ENCODE measurements around the gene OPCML. TPM values are rescaled to one million over a fixed set of nuclear protein-coding genes. Genes with fewer than 3 reads are reported as not detected.

OPCML gene
- total RNA-seq, 1 donor: under 0.01 TPM

- H3K4me3 ChIP-seq (ENCODE audit: low read length): no peak overlapping the region
- H3K4me1 ChIP-seq (ENCODE audit: insufficient read depth, low read length): no peaks in the 10 kb centered on the region
- no peaks in the 10 kb centered on the region for H3K9me3 ChIP-seq (ENCODE audit: low read depth, low read length)
- H3K27me3 ChIP-seq (ENCODE audit: insufficient read depth, low read length): no peaks in the 10 kb centered on the region
These were observed 10.0 kb downstream of the OPCML start for GRCh38 chr11:133522344-133522743.

GRCh38 chr11:133521502-133521901 lies 10.8 kb downstream of the OPCML start:
- no peaks in the 10 kb centered on the region for H3K27me3 ChIP-seq (ENCODE audit: insufficient read depth, low read length)
- no peak overlapping the region for H3K4me3 ChIP-seq (ENCODE audit: low read length)
- no peaks in the 10 kb centered on the region for H3K4me1 ChIP-seq (ENCODE audit: insufficient read depth, low read length)
- no peaks in the 10 kb centered on the region for H3K9me3 ChIP-seq (ENCODE audit: low read depth, low read length)

- H3K4me3 ChIP-seq (ENCODE audit: low read length): no peak overlapping the region
- H3K4me1 ChIP-seq (ENCODE audit: insufficient read depth, low read length): no peaks in the 10 kb centered on the region
- H3K27me3 ChIP-seq (ENCODE audit: insufficient read depth, low read length): no peaks in the 10 kb centered on the region
- H3K9me3 ChIP-seq (ENCODE audit: low read depth, low read length): no peaks in the 10 kb centered on the region
These were observed 11.6 kb downstream of the OPCML start for GRCh38 chr11:133520707-133521106.

- H3K4me3 ChIP-seq (ENCODE audit: low read length): no peak overlapping the region
- H3K27me3 ChIP-seq (ENCODE audit: insufficient read depth, low read length): no peaks in the 10 kb centered on the region
- no peaks in the 10 kb centered on the region for H3K9me3 ChIP-seq (ENCODE audit: low read depth, low read length)
- H3K4me1 ChIP-seq (ENCODE audit: insufficient read depth, low read length): no peaks in the 10 kb centered on the region
These were observed 12.7 kb downstream of the OPCML start for GRCh38 chr11:133519560-133519959.

GRCh38 chr11:133518702-133519264 lies 13.5 kb downstream of the OPCML start:
- Histone ChIP-seq H3K9me3 (ENCODE audit: low read depth, low read length) (no peaks in the 10 kb centered on the region), H3K4me1 (ENCODE audit: insufficient read depth, low read length) (no peaks in the 10 kb centered on the region), H3K27me3 (ENCODE audit: insufficient read depth, low read length) (no peaks in the 10 kb centered on the region), H3K4me3 (ENCODE audit: low read length) (no peak overlapping the region)

GRCh38 chr11:133516845-133517244 lies 15.5 kb downstream of the OPCML start:
- Histone ChIP-seq H3K27me3 (ENCODE audit: insufficient read depth, low read length) (no peaks in the 10 kb centered on the region), H3K9me3 (ENCODE audit: low read depth, low read length) (no peaks in the 10 kb centered on the region), H3K4me3 (ENCODE audit: low read length) (no peak overlapping the region), H3K4me1 (ENCODE audit: insufficient read depth, low read length) (no peaks in the 10 kb centered on the region)

- H3K9me3 ChIP-seq (ENCODE audit: low read depth, low read length): no peaks in the 10 kb centered on the region
- no peaks in the 10 kb centered on the region for H3K4me1 ChIP-seq (ENCODE audit: insufficient read depth, low read length)
- H3K27me3 ChIP-seq (ENCODE audit: insufficient read depth, low read length): no peaks in the 10 kb centered on the region
- H3K4me3 ChIP-seq (ENCODE audit: low read length): no peak overlapping the region
These were observed 17.2 kb downstream of the OPCML start for GRCh38 chr11:133515107-133515506.

- no peaks in the 10 kb centered on the region for H3K9me3 ChIP-seq (ENCODE audit: low read depth, low read length)
- H3K4me3 ChIP-seq (ENCODE audit: low read length): no peak overlapping the region
- no peaks in the 10 kb centered on the region for H3K27me3 ChIP-seq (ENCODE audit: insufficient read depth, low read length)
- no peaks in the 10 kb centered on the region for H3K4me1 ChIP-seq (ENCODE audit: insufficient read depth, low read length)
These were observed 22.2 kb downstream of the OPCML start for GRCh38 chr11:133509924-133510697.

GRCh38 chr11:133508468-133508867 lies 23.8 kb downstream of the OPCML start:
- H3K9me3 ChIP-seq (ENCODE audit: low read depth, low read length): no peaks in the 10 kb centered on the region
- no peak overlapping the region for H3K4me3 ChIP-seq (ENCODE audit: low read length)
- no peaks in the 10 kb centered on the region for H3K27me3 ChIP-seq (ENCODE audit: insufficient read depth, low read length)
- no peaks in the 10 kb centered on the region for H3K4me1 ChIP-seq (ENCODE audit: insufficient read depth, low read length)

GRCh38 chr11:133507185-133507584 lies 25.1 kb downstream of the OPCML start:
- no peaks in the 10 kb centered on the region for H3K27me3 ChIP-seq (ENCODE audit: insufficient read depth, low read length)
- H3K9me3 ChIP-seq (ENCODE audit: low read depth, low read length): no peaks in the 10 kb centered on the region
- no peak overlapping the region for H3K4me3 ChIP-seq (ENCODE audit: low read length)
- H3K4me1 ChIP-seq (ENCODE audit: insufficient read depth, low read length): no peaks in the 10 kb centered on the region

GRCh38 chr11:133506551-133507094 lies 25.7 kb downstream of the OPCML start:
- no peaks in the 10 kb centered on the region for H3K27me3 ChIP-seq (ENCODE audit: insufficient read depth, low read length)
- H3K4me3 ChIP-seq (ENCODE audit: low read length): no peak overlapping the region
- H3K9me3 ChIP-seq (ENCODE audit: low read depth, low read length): no peaks in the 10 kb centered on the region
- H3K4me1 ChIP-seq (ENCODE audit: insufficient read depth, low read length): no peaks in the 10 kb centered on the region

- no peaks in the 10 kb centered on the region for H3K4me1 ChIP-seq (ENCODE audit: insufficient read depth, low read length)
- no peaks in the 10 kb centered on the region for H3K9me3 ChIP-seq (ENCODE audit: low read depth, low read length)
These were observed 26.3 kb downstream of the OPCML start for GRCh38 chr11:133506023-133506422.

GRCh38 chr11:133504906-133505305 lies 27.4 kb downstream of the OPCML start:
- no peaks in the 10 kb centered on the region for H3K4me1 ChIP-seq (ENCODE audit: insufficient read depth, low read length)
- H3K9me3 ChIP-seq (ENCODE audit: low read depth, low read length): no peaks in the 10 kb centered on the region
- no peak overlapping the region for H3K4me3 ChIP-seq (ENCODE audit: low read length)
- no peaks in the 10 kb centered on the region for H3K27me3 ChIP-seq (ENCODE audit: insufficient read depth, low read length)

More at GRCh38 chr11:133506023-133506422, 26.3 kb downstream of the OPCML start:
- no peaks in the 10 kb centered on the region for H3K27me3 ChIP-seq (ENCODE audit: insufficient read depth, low read length)
- no peak overlapping the region for H3K4me3 ChIP-seq (ENCODE audit: low read length)

GRCh38 chr11:133503776-133504175 lies 28.5 kb downstream of the OPCML start:
- Histone ChIP-seq H3K9me3 (ENCODE audit: low read depth, low read length) (no peaks in the 10 kb centered on the region), H3K4me1 (ENCODE audit: insufficient read depth, low read length) (no peaks in the 10 kb centered on the region), H3K4me3 (ENCODE audit: low read length) (no peak overlapping the region)

GRCh38 chr11:133503236-133503635 lies 29.1 kb downstream of the OPCML start:
- H3K4me3 ChIP-seq (ENCODE audit: low read length): no peak overlapping the region
- no peaks in the 10 kb centered on the region for H3K27me3 ChIP-seq (ENCODE audit: insufficient read depth, low read length)
- no peaks in the 10 kb centered on the region for H3K4me1 ChIP-seq (ENCODE audit: insufficient read depth, low read length)
- no peaks in the 10 kb centered on the region for H3K9me3 ChIP-seq (ENCODE audit: low read depth, low read length)

More at GRCh38 chr11:133503776-133504175, 28.5 kb downstream of the OPCML start:
- H3K27me3 ChIP-seq (ENCODE audit: insufficient read depth, low read length): no peaks in the 10 kb centered on the region
